IgD-negative memory B cell (primary cell): ENCODE results near the gene NADK2. TPM values are rescaled to one million over a fixed set of nuclear protein-coding genes. Genes with fewer than 3 reads are reported as not detected.
A peak's percentile ranks its signal among the peaks of the same experiment; 100 is the strongest.

ENCODE experiments used
- H3K27ac Mint-ChIP-seq, 3 donors: one replicate each; pipeline ENCODE4 v1.8.0; 2020 to 2022; ENCODE audit warnings: mild to moderate bottlenecking in 3 of 3, mixed read lengths in 3 of 3, moderate library complexity in 1 of 3
- H3K27me3 Mint-ChIP-seq: one replicate; pipeline ENCODE4 v1.8.0; 2021; ENCODE audit warnings: mixed read lengths
- H3K36me3 Mint-ChIP-seq: one replicate; pipeline ENCODE4 v1.8.0; 2020; ENCODE audit warnings: mild to moderate bottlenecking, mixed read lengths
- H3K4me1 Mint-ChIP-seq, 3 donors: one replicate each; pipeline ENCODE4 v1.8.0; 2020 to 2022; ENCODE audit warnings: mixed read lengths in 3 of 3, mild to moderate bottlenecking in 1 of 3
- H3K4me3 Mint-ChIP-seq, 4 donors: one replicate each; pipeline ENCODE4 v1.8.0; 2020 to 2022; ENCODE audit warnings: mild to moderate bottlenecking in 4 of 4, mixed read lengths in 4 of 4, moderate library complexity in 3 of 4
- H3K9me3 Mint-ChIP-seq, 3 donors: one replicate each; pipeline ENCODE4 v1.8.0; 2020 to 2021; ENCODE audit warnings: mixed read lengths in 3 of 3, mild to moderate bottlenecking in 1 of 3
- polyA plus RNA-seq: library from polyadenylated mRNA; unstranded; fragments of 300-500 nt; fragmentation: Illumina TruSeq; gene quantifications from one replicate; pipeline ENCODE4 v1.2.3, GENCODE V29; 2021

NADK2 gene
- polyA plus RNA-seq, 1 donor from 2014 or later: 4.1 TPM

- H3K4me1 Mint-ChIP-seq: peaks cover 22 to 38% (median 38%) of the 10 kb centered on the region in 3 donors
- no peaks in the 10 kb centered on the region for H3K9me3 Mint-ChIP-seq
- H3K4me3 Mint-ChIP-seq: peak overlapping the region; percentile 95 to 99 (median 98)
- peak overlapping the region; percentile 47 to 97 (median 92) for H3K27ac Mint-ChIP-seq
- peaks cover 3% of the 10 kb centered on the region for H3K36me3 Mint-ChIP-seq
- H3K27me3 Mint-ChIP-seq: no peaks in the 10 kb centered on the region
Measured at GRCh38 chr5:36152324-36153297, 89.1 kb downstream of the NADK2 start.

DNA sequence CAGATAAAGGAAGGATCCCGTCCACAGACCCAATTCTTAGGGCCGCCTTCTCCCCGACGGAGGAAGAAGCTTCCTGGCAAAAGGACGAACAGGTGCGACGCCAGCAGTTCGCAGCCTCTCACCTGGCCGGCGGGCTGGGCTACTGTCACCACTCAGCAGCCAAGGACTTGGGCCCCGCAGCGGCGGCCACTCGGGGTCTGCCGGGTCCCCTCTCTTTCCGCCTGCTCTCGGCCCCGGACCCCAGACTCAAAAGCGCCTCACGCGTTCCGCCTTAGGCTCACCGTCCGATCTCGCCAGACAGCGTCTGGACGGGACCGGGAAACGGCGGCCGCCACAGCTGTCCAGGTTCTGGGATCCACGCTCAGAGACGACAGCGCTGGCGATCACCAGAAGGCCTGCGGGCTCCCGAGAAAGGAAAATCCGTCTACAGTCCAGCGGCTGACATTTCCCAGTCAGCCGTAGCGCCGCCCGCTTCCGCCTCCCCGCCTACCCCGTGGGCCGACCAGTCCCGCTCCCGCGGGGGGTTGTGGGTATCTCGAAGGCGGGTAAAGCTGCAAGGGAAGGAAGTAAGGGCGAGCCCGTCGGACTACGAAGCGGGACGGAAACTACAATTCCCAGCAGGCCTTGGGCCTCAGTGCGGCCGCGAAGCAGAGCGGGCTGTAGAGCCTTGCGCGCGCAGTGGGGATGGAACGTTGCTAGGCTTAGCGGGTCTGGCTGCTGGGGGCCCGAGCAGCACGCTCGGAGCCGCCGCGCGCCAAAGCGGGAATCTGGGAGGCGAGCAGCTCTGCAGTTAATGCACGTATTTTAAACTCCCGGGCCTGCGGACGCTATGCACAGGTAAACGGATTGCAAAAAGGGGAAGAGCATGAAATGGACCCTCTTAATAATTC is 90.0 kb downstream of the NADK2 start, which contains the start of the genes LMBRD2 and SKP2:
TSS of gene LMBRD2 (minus strand) at position 454 of the 890 bp plus-strand sequence. CDS start 8,538 bp downstream, outside the sequence.
TSS of gene SKP2 (plus strand) at position 678 of the 890 bp plus-strand sequence. CDS start at position 830, 152 bp downstream.
- Mint-ChIP-seq H3K27ac (peak within 1 kb of the TSS; percentile 47 to 97 (median 92)), H3K9me3 (no peaks in the 10 kb centered on the region), H3K4me1 (peaks cover 18 to 42% (median 36%) of the 10 kb centered on the region in 3 donors), H3K36me3 (no peaks in the 10 kb centered on the region), H3K4me3 (peak within 1 kb of the TSS; percentile 95 to 99 (median 98)), H3K27me3 (no peaks in the 10 kb centered on the region)

- H3K4me1 Mint-ChIP-seq: peaks cover 18 to 41% (median 36%) of the 10 kb centered on the region in 3 donors
- no peaks in the 10 kb centered on the region for H3K36me3 Mint-ChIP-seq
- H3K9me3 Mint-ChIP-seq: no peaks in the 10 kb centered on the region
- peak overlapping the region; percentile 95 to 99 (median 98) for H3K4me3 Mint-ChIP-seq
- no peaks in the 10 kb centered on the region for H3K27me3 Mint-ChIP-seq
- H3K27ac Mint-ChIP-seq: peak overlapping the region; percentile 47 to 97 (median 92)
Measured at GRCh38 chr5:36150676-36151433, 90.9 kb downstream of the NADK2 start.

DNA sequence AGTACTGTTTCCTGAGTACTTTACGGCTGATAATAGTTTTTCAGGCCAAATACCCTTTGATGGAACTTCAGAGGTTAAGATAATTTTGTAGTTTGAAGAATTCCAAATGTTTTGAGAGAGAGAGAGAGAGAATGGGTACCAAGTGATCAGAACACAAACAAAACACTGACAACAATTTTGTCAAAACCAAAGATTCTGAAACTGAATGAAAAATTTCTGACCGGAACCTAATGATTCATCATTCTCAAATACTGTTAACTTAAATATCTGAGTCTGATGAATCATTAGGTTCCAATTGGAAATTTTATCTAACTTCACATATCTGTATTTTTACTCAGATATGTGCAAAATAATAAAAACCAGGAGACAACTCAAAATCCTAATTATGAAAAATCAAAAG is 94.0 kb downstream of the NADK2 start:
- peaks cover 9 to 27% (median 24%) of the 10 kb centered on the region in 3 donors for H3K4me1 Mint-ChIP-seq
- no peaks in the 10 kb centered on the region for H3K9me3 Mint-ChIP-seq
- H3K27me3 Mint-ChIP-seq: no peaks in the 10 kb centered on the region
- no peak overlapping the region for H3K27ac Mint-ChIP-seq
- peak overlapping the region in 1 of 4 donors; percentile 74 for H3K4me3 Mint-ChIP-seq
- H3K36me3 Mint-ChIP-seq: no peaks in the 10 kb centered on the region

- no peaks in the 10 kb centered on the region for H3K27me3 Mint-ChIP-seq
- peaks cover 5 to 18% (median 18%) of the 10 kb centered on the region in 3 donors for H3K4me1 Mint-ChIP-seq
- H3K36me3 Mint-ChIP-seq: no peaks in the 10 kb centered on the region
- H3K27ac Mint-ChIP-seq: no peak overlapping the region
- H3K9me3 Mint-ChIP-seq: no peaks in the 10 kb centered on the region
- no peak overlapping the region for H3K4me3 Mint-ChIP-seq
Measured at GRCh38 chr5:36146390-36146789, 95.3 kb downstream of the NADK2 start.

DNA sequence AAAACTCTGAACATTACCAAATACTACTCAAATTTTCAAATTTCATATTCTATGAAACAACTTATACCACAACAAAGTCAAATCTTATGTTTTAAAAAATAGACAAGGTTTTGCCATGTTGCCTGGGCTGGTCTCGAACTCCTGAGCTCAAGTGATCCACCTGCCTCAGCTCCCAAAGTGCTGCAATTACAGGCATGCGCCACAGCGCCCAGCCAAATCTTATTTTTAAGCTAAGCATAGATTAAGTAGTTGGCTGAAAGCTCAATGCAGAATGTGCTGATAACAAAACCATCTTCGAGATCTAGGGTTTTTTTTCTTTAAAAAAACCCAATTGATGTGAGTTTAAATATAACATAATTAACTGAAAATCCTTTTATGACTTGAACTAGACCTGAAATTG is 96.4 kb downstream of the NADK2 start:
- Mint-ChIP-seq H3K27me3 (no peaks in the 10 kb centered on the region), H3K4me3 (no peak overlapping the region), H3K27ac (no peak overlapping the region), H3K4me1 (peaks cover 2 to 11% (median 9%) of the 10 kb centered on the region in 3 donors), H3K9me3 (peaks cover 0 to 3% (median 0%) of the 10 kb centered on the region in 3 donors), H3K36me3 (peaks cover 2% of the 10 kb centered on the region)

Other genes with a start within 250 kb of the NADK2 start
- gene UGT3A2, start 175.0 kb downstream of the NADK2 start, polyA plus RNA-seq: not detected
- gene LMBRD2, start 90.0 kb downstream of the NADK2 start, polyA plus RNA-seq: 2.5 TPM
- gene SKP2, start 89.8 kb downstream of the NADK2 start, polyA plus RNA-seq: 17.3 TPM
- not detected for gene RANBP3L, start 60.0 kb upstream of the NADK2 start, polyA plus RNA-seq